Measurements from ENCODE around the gene MYO5A. TPM values are rescaled to one million over a fixed set of nuclear protein-coding genes. Genes with fewer than 3 reads are reported as not detected.
"Not testable (repeated sequence)": the region's sequence is repeated elsewhere in the genome, so short reads cannot be mapped to it uniquely, and the experiment has no call there.

Gene MYO5A
- total RNA-seq, 2 donors from 2014 or later = 5.9 to 7.9 TPM

DNA sequence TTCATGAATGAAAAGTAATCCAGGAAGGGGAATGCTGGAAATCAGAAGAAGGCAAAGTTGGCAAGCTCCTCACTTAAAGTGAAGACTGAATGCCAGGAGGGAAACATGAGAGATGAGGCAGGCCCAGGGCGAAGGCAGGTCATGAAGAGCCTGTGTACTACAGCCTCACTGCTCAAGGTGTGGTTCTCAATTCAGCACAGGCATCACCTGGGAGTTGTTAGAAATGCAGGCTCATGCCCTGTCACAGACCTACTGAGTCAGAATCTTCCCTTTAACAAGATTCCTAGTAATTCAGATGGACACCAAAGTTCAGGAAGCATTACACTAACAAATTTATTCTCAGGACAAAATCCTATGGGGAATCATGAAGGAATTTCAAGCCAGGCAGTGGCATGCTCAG, 14.2 kb downstream of the MYO5A start:
- no peak for DNase-seq
- ATAC-seq = no peak
- intact Hi-C loops (cut with DNase I, micrococcal nuclease) = no loop called here

DNA sequence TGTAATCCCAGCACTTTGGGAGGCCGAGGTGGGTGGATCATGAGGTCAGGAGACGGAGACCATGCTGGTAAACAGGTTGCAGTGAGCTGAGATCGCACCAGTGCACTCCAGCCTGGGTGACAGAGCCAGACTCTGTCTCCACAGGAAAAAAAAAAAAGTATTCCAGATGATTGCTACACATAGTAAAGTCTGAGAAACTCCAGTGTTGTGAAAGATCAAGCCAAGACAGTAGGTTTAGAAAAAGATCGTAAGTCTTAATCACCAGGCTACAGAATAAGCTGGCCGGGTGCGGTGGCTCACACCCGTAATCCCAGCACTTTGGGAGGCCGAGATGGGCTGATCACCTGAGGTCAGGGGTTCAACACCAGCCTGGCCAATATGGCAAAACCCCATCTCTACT, 15.8 kb downstream of the MYO5A start:
- intact Hi-C loops (cut with DNase I, micrococcal nuclease); ATAC-seq; DNase-seq: not testable (repeated sequence)

DNA sequence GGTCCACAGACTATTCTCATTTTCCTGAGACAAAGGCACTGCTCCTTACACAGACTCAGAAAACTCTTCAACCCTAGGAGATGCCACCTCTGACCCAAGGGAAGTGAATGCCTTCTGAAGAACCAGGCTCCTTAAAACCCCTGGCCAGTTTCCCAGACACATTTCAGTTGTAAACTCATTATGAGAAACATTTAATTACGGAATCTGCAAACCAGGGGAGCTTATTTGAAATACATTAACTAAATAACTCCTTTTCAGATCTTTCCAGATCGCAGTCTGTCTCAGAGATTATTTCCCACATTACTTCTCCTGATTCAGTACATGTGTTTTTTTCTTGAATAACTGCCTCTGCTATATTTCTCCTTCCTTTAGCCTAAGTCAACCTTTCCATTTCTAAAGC, 17.6 kb downstream of the MYO5A start:
- intact Hi-C loops (cut with DNase I, micrococcal nuclease) = no loop called here

DNA sequence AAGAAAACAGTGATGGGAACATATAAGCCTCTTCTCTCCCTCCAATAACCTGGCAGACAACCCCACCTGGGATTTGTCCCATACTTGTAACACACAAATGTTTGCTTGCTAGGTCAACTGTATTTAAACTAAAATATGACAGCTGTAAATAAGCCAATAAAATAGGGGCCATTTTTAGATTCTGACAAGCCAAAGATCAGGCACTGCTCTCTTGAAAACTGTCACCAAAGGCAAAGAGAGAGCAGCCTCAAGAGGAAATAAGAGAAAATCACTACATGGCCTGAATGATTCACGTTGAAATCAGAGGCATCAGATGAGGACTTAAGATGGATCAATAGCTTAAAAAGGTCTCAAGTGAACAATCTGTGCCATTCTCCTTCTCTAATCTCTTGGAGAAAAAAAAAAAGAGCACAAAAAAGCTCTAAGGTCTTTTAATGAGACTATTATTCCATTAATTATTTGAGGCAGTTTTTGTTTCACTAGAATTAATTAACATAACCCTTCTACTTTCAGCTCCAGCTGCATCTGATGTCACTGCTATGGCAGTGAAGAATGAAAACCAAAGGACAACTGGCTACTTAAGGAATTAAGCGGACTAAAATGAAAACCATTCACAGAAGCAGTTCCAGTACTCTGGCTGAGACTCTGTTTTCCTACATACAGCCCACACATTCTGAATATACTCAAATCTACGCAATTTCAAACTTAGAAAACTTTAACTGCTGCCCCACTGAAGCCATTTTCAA, 19.0 kb downstream of the MYO5A start:
- intact Hi-C loops (cut with DNase I, micrococcal nuclease) = no loop called here
- DNase-seq (no peak), ATAC-seq (no peak)

More for the DNA sequence above, 17.6 kb downstream of the MYO5A start:
- no peak for DNase-seq
- no peak for ATAC-seq

DNA sequence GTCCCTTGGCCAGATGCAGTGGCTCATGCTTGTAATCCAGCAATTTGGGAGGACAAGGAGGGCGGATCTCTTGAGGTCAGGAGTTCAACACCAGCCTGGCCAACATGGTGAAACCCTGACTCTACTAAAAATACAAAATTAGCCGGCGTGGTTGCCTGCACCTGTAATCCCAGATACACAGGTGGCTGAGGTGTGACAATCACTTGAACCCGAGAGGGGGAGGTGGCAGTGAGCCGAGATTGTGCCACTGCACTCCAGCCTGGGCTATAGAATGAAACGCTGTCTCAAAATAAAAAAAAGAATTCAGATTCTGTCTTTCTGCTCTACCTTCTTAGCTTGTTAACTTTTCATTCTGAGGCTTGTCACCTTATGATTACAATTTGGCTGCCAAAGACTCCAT, 22.1 kb downstream of the MYO5A start:
- DNase-seq = no peak
- no peak for ATAC-seq

DNA sequence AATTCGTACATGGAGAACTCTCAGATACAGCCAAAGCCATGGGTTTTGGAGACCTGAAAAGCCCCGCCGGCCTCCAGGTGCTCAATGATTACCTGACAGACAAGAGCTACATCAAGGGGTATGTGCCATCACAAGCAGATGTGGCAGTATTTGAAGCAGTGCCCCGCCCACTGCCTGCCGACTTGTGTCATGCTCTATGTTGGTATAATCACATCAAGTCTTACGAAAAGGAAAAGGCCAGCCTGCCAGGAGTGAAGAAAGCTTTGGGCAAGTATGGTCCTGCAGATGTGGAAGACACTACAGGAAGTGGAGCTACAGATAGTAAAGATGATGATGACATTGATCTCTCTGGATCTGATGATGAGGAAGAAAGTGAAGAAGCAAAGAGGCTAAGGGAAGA, 23.5 kb downstream of the MYO5A start:
- DNase-seq (no peak), ATAC-seq (no peak)
- intact Hi-C loops (cut with DNase I, micrococcal nuclease) = no loop called here

More for the DNA sequence above, 22.1 kb downstream of the MYO5A start:
- intact Hi-C loops (cut with DNase I, micrococcal nuclease) = no loop called here

DNA sequence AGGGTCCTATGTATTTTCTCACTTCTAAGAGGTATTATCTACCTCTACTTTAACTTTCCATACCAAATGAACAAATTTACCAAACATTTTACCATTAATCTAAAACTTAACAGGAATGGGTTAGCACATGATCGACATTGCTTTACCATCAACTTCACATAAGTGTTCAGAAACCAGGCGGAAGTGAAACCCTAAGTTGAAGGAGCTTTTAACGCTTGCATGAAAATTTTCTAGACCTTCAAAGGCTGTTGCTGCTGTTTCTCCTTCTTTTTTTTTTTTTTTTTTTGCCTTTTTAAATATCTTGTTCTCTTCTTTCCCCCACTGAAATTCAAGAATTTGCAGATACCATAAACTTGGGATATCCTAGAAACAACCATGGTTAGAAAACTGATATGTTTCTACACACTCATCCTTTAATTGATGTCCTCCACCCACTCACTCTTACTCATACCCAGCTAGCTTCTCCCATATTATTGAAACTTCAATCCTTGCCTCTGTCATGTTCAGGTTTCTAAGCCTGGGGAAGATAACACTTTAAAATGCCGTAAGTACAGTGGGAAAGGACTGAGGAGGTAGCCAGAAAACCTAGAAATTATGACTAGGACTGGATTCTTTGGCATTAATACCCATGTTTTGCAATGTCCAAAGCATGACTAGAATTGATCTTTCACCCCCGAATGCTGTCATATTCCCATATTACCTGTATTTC, 24.7 kb downstream of the MYO5A start:
- no peak for DNase-seq
- ATAC-seq = no peak
- intact Hi-C loops (cut with DNase I, micrococcal nuclease) = no loop called here

DNA sequence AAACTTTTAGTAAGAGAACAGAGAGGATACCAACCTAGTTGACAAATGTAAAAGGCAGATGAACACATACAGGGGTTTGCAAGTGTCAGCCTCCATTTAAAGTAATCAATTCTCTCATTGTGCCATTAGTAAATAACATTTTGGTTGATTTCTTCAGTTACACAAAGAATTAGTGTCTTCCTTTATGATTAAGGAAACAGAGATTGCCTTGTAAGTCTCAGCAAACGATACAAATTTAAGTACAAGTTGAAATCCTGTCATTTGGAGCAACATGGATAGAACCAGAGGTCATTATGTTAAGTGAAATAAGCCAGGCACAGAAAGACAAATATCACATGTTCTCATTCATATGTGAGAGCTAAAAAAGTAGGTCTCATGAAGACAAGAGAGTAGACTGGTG, 26.1 kb downstream of the MYO5A start:
- intact Hi-C loops (cut with DNase I, micrococcal nuclease) = no loop called here
- DNase-seq (no peak), ATAC-seq (no peak)

DNA sequence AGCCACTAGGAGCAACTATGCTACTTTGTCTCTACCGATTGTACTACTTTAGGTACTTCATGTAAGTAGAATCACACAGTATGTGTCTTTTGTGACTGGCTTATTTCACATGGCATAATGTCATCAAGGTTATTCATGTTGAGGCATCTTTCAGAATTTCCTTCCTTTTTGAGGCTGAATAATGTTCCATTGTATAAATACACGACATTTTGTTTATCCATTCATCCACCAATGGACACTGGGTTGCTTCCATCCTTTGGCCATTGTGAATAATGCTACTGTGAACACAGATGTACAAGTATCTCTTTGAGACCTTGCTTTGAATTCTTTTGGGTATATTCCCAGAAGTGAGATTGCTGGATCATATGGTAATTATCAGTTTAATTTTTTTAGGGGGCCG, 29.2 kb downstream of the MYO5A start:
- DNase-seq (no peak), ATAC-seq (no peak)
- intact Hi-C loops (cut with DNase I, micrococcal nuclease) = no loop called here

DNA sequence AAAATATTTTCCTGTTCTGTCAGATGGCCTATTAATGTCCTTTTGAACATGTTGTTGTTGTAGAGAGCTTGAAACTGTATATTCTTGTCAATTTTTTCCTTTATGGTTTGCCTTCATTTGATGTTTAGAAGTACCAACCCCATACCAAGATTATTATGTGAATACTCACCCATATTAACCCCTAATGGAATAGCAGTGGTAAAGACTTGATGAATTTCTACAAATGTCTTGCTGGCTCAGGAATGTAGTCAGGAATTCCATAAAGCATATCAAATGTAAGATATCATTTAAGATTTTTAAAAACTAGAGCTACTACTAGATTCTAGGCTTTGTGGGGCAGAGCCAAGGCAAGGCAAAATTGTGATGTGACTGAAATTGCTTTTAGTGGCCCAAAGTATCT, 30.0 kb downstream of the MYO5A start:
- DNase-seq = no peak
- intact Hi-C loops (cut with DNase I, micrococcal nuclease) = no loop called here
- no peak for ATAC-seq

DNA sequence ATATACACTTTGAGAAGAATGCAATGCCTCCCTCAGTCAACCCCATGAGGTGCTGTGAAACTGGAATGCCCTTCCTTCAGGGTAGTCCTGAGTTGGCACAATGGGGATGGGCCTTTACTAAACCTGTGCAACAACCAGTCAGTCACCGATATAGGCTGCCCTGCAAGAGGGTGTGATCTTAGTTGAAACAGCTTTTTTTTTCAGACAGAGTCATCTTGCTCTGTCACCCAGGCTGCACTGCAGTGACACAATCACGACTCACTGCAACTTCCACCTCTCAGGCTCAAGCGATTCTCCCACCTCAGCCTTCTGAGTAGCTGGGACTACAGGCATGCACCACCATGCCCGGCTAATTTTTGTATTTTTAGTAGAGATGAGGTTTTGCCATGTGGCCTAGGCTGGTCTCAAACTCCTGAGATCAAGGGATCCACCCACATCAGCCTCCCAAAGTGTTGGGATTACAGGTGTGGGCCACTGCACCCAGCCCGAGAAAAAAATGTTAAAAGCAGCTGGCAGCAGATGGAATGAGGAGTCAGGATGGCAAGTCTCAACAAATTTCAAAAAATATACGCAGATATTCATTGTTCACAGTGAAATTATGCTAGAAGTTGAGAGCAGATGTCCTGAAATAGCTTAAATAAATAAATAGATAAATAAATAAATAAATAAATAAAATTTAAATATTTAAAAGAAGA, 31.8 kb downstream of the MYO5A start:
- ATAC-seq = no peak
- intact Hi-C loops (cut with DNase I, micrococcal nuclease) = no loop called here
- no peak for DNase-seq

DNA sequence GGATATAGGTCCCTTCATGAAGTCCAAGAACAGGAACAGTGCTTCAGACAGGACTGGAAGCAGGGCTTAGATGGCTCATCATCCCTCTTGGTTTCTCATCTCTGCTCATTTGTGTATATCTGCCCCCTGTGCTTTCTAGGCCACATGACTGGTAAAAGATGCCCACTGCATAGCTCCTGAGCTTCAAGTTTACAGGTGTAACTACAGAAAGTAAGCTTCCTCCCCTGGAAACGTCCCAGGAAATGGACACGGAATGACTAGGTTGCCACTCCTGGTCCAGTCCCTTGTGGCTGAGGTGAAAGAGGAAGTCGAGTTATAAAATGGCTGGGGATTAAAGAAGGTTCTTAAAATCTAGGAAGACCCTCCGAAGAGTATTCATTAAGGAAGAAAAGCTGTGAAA, 32.5 kb downstream of the MYO5A start:
- DNase-seq = no peak
- intact Hi-C loops (cut with DNase I, micrococcal nuclease) = no loop called here
- ATAC-seq = no peak

DNA sequence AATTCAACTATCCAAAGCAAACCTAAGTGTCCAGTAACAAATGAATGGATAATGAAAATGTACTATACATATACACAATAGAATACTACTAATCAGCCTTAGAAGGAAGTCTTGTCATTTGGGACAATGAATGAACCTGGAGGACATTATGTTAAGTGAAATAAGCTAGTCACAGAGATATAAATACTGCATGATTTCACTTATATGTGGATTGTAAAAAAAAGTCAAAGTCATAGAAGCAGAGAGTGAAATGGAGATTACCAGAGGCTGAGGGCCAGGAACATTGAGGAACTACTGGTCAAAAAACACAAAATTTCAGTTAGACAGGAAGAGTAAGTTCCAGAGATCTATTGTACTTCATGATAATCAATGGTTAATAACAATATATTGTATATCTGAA, 33.6 kb downstream of the MYO5A start:
- ATAC-seq (no peak), DNase-seq (no peak)
- intact Hi-C loops (cut with DNase I, micrococcal nuclease) = no loop called here

DNA sequence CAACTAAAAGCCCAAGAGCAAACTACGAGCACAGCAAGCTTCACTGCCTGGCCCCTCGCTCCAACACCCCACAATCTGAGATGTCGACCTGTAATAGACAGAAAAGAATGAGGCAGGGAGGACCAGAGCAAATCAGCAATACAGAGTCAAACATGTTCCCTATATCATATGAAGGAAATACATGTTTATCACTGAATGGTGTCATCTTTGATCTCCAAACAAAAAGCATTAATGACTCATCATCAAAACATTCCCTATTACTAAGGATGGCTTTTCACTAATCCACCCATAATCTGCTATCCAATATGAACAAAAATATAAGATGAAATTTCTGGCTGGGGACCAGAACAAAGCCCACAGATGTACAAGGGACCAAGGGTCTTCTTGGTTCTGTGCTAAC, 34.7 kb downstream of the MYO5A start:
- ATAC-seq = no peak
- no peak for DNase-seq
- intact Hi-C loops (cut with DNase I, micrococcal nuclease) = no loop called here

DNA sequence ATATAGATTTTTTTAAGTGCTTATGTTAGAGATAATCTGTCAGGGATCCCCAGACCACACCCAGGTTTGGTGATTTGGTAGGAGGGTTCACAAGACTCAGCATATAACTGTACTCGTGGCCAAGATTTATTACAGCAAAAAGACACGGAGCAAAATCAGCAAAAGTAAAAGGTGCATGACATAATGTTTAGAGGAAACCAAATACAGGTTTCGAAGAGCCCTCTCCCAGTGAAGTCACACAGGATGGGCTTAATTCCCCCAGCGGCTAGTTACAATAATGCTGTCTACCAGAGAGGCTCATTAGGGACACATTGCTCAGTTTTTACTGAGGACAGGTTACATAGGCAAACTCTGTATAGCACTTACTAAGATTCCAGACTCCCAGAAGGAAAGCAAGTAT, 36.5 kb downstream of the MYO5A start:
- intact Hi-C loops (cut with DNase I, micrococcal nuclease) = no loop called here
- ATAC-seq (no peak), DNase-seq (no peak)

DNA sequence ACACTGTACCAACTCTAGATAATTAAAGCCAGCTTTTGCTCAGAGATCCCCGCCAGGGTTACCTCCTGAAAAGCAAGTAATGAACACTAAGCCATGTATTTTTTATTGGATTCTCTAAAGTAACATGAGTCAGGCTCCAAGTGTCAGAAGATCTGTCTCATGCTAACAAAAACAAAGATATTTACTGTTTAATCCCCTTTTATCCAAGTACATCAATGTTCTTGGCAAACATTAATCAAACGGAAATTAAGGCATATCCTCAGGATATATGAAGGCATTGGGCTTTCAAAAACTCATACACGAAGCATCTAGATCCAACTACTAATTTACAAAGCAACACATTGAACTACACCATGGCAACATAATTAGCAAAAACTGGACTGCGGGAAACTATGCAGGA, 37.2 kb downstream of the MYO5A start:
- intact Hi-C loops (cut with DNase I, micrococcal nuclease) = no loop called here
- ATAC-seq = no peak
- no peak for DNase-seq

DNA sequence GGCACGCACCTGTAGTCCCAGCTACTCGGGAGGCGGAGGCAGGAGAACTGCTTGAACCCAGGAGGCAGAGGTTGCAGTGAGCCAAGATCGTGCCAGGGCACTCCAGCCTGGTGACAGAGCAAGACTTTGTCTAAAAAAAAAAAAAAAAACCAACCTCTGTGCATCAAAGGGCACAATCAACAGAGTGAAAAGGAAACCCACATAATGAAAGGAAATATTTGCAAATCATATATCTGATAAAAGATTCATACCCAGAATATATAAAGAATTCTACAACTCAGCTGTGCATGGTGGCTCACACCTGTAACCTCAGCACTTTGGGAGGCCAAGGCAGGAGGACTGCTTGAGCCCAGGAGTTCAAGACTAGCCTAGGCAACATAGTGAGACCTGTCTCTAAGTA, 39.2 kb downstream of the MYO5A start:
- intact Hi-C loops (cut with DNase I, micrococcal nuclease); ATAC-seq; DNase-seq: not testable (repeated sequence)

DNA sequence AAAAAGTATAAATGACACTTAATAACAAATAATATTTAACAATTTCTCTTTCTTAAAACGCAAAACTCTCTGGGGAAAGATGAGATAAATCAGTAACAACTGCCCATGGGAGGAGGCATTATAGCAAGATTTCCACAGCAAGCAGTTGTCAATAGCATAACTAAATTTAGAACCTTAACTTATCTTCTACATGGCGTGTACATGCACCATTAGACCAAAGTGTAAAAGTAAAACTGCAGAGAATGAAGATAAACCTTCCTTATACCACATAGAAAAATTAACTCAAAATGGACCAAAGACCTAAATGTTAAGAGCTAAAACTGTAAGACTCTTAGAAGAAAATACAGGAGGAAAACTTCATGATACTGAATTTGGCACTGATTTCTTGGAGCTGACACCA, 39.9 kb downstream of the MYO5A start:
- DNase-seq (no peak), ATAC-seq (no peak)
- intact Hi-C loops (cut with DNase I, micrococcal nuclease) = no loop called here

DNA sequence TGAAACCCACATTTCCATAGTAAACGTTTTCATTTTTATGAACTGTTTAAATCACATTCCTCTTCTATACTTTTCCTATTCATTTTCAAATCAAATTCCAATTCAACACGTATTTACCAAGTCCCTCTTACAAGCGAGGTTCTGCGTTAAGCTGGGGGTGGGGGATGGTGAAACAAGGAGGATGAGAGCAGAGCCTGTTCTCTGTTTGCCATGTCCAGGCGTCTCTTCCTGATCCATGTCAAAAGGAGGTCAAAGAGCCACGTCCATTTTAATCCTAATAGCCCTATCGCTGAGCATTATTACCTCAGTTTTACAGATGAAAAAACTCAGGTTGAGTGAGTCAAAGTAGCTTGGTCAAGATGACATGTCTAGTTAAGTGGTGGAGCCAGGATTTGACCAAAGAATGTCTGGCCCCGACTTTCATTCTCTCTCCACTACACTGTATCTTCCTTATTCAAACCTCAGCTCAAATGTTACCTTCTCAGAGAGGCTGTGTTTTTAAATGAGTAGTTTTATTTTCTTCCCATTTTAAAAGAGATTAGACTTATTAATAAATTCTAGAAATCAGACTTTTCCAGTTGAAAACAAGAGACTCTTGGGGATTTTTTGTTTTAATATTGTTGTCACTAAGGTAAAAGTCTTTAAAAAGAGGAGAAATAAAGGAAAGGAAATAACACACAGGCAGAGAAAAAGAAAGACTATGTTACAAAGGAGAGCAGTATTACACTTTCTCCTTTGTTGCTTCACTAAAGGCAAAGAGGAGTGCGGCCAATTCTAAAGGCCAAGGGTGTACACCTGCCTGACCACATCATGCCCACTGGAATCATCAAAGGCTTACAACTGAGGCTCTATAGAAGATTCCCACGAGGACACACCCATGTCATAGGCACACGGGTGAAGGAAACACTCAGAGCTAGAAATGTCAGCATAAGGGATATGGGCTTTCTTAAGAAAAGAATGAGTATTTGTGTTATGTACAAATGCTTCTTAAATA, 42.4 kb downstream of the MYO5A start:
- DNase-seq (no peak), ATAC-seq (no peak)
- intact Hi-C loops (cut with DNase I, micrococcal nuclease) = no loop called here
